PC-9 (cell line): ENCODE data around the gene MFAP1. TPM values are rescaled to one million over a fixed set of nuclear protein-coding genes. Genes with fewer than 3 reads are reported as not detected.

Experiments
- BruUV-seq: library from RNA; stranded (reverse); fragments of 400-500 nt; replicated peaks from 2 replicates; lab custom pipeline; 2021; lab: Mats Ljungman, UMichigan
- CTCF ChIA-PET: fragments of 300-600 bp; sonication (Branson Sonifier 250); formaldehyde crosslinking; loops from one replicate; lab custom pipeline; 2022; ENCODE audit warnings: antibody characterized with exemption; lab: Charles Lee
- POLR2A ChIA-PET: fragments of 300-600 bp; sonication (Branson Sonifier 250); formaldehyde crosslinking; loops from one replicate; lab custom pipeline; 2022; ENCODE audit warnings: antibody characterized with exemption; ENCODE audit not compliant: unreplicated experiment; lab: Charles Lee
- DNase-seq, 2 experiments: peaks; one replicate each; pipeline versions ENCODE4 v3.0.0 to v3.0.0-alpha.2; 2015 to 2022; ENCODE audit warnings: mixed read lengths in 1 of 2
- H2AFZ ChIP-seq: fragments of 200-600 bp; sonication (generic); 2 replicates; pipeline ENCODE4 v1.8.1; 2017; ENCODE audit warnings: antibody characterized with exemption
- H3F3A ChIP-seq: fragments of 200-600 bp; sonication (generic); 2 replicates; pipeline ENCODE4 v1.8.1; 2017; ENCODE audit warnings: antibody characterized with exemption, mild to moderate bottlenecking, low read depth; ENCODE audit not compliant: insufficient read depth
- H3K27ac ChIP-seq: fragments of 200-600 bp; sonication (generic); 2 replicates; pipeline ENCODE4 v1.6.1; 2016; ENCODE audit warnings: mixed run types
- H3K27me3 ChIP-seq: fragments of 200-600 bp; sonication (generic); 2 replicates; pipeline ENCODE4 v1.6.1; 2016; ENCODE audit warnings: low read depth, mixed run types; ENCODE audit not compliant: insufficient read depth
- H3K36me3 ChIP-seq: fragments of 200-600 bp; sonication (generic); 2 replicates; pipeline ENCODE4 v1.6.1; 2016; ENCODE audit warnings: low read depth, mixed run types
- H3K4me1 ChIP-seq: fragments of 200-600 bp; sonication (generic); replicated peaks from 2 replicates; pipeline ENCODE4 v1.6.1; 2016; ENCODE audit warnings: mixed run types; ENCODE audit not compliant: insufficient read depth
- H3K4me2 ChIP-seq: fragments of 200-600 bp; sonication (generic); 2 replicates; pipeline ENCODE4 v1.6.1; 2017; ENCODE audit warnings: mixed run types
- H3K4me3 ChIP-seq: fragments of 200-600 bp; sonication (generic); 2 replicates; pipeline ENCODE4 v1.6.1; 2016; ENCODE audit warnings: mixed run types
- H3K79me2 ChIP-seq: fragments of 200-600 bp; sonication (generic); 2 replicates; pipeline ENCODE4 v1.6.1; 2017; ENCODE audit warnings: low read depth, mixed run types
- H3K9me2 ChIP-seq: fragments of 200-600 bp; sonication (generic); 2 replicates; pipeline ENCODE4 v1.8.1; 2017; ENCODE audit warnings: mild to moderate bottlenecking; ENCODE audit not compliant: insufficient read depth
- H3K9me3 ChIP-seq: fragments of 200-600 bp; sonication (generic); 2 replicates; pipeline ENCODE4 v1.8.1; 2016; ENCODE audit warnings: low read depth; ENCODE audit not compliant: insufficient read depth
- H4K20me1 ChIP-seq: fragments of 200-600 bp; sonication (generic); 2 replicates; pipeline ENCODE4 v1.8.1; 2017; ENCODE audit not compliant: insufficient read depth
- EZH2 ChIP-seq: fragments of 200-600 bp; sonication (generic); IDR thresholded peaks from 2 replicates; pipeline ENCODE4 v1.8.0; 2017; ENCODE audit warnings: antibody characterized with exemption, low read depth
- intact Hi-C: fragments of 100-400 bp; cut with micrococcal nuclease; formaldehyde crosslinking; loops from one replicate; pipeline ENCODE4 v1.10.0; 2022; ENCODE audit not compliant: unreplicated experiment
- total RNA-seq: library from RNA; stranded (reverse); gene quantifications from 2 replicates; pipeline ENCODE4 v1.2.3, GENCODE V29; 2021
- TF ChIP-seq, protein P1 (sequence below): fragments of 200-600 bp; sonication (generic); conservative IDR thresholded peaks from 2 replicates; pipeline ENCODE4 v1.6.1; 2017; ENCODE audit warnings: mixed run types, antibody characterized with exemption, mild to moderate bottlenecking, moderate library complexity

The MFAP1 gene
- total RNA-seq, 1 experiment from 2014 or later: 26.3 TPM

- Histone ChIP-seq H3K79me2 (no peaks in the 10 kb centered on the region), H3K9me3 (no peaks in the 10 kb centered on the region), H3K27me3 (no peaks in the 10 kb centered on the region), H3K4me3 (no peak overlapping the region), H3K9me2 (no peaks in the 10 kb centered on the region), H3F3A (no peaks in the 10 kb centered on the region), H2AFZ (no peak overlapping the region), H4K20me1 (no peaks in the 10 kb centered on the region), H3K36me3 (no peaks in the 10 kb centered on the region; the same call in 1 of the 2 replicates), H3K4me1 (no peaks in the 10 kb centered on the region), H3K27ac (no peak overlapping the region), H3K4me2 (no peak overlapping the region)
- TF ChIP-seq EZH2: no peak
- TF ChIP-seq, protein P1, sequence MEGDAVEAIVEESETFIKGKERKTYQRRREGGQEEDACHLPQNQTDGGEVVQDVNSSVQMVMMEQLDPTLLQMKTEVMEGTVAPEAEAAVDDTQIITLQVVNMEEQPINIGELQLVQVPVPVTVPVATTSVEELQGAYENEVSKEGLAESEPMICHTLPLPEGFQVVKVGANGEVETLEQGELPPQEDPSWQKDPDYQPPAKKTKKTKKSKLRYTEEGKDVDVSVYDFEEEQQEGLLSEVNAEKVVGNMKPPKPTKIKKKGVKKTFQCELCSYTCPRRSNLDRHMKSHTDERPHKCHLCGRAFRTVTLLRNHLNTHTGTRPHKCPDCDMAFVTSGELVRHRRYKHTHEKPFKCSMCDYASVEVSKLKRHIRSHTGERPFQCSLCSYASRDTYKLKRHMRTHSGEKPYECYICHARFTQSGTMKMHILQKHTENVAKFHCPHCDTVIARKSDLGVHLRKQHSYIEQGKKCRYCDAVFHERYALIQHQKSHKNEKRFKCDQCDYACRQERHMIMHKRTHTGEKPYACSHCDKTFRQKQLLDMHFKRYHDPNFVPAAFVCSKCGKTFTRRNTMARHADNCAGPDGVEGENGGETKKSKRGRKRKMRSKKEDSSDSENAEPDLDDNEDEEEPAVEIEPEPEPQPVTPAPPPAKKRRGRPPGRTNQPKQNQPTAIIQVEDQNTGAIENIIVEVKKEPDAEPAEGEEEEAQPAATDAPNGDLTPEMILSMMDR: peak; percentile 65
- ChIA-PET CTCF (interaction anchor here (0.6 to 0.8 kb wide), 2 partner anchors 188 to 555 kb away, joined by 3 read pairs; no protein-coding TSS in a partner anchor), POLR2A (no interaction called here)
- no TSS peak for BruUV-seq
- intact Hi-C loops: loop anchor here (1.0 to 5.0 kb wide), 3 partner anchors 194 to 678 kb away; no protein-coding TSS in a partner anchor
- DNase-seq: peak; percentile 31 to 40
These were observed 48.0 kb upstream of the MFAP1 start for GRCh38 chr15:43872416-43873020.

GRCh38 chr15:43871835-43872234 lies 47.3 kb upstream of the MFAP1 start:
- no peaks in the 10 kb centered on the region for H3K4me1 ChIP-seq
- H2AFZ ChIP-seq: no peak overlapping the region
- H3F3A ChIP-seq: no peaks in the 10 kb centered on the region
- H3K9me2 ChIP-seq: no peaks in the 10 kb centered on the region
- ChIA-PET CTCF (interaction anchor here (0.8 kb wide), 1 partner anchor 189 kb away, joined by 3 read pairs; no protein-coding TSS in a partner anchor), POLR2A (no interaction called here)
- DNase-seq: no peak
- H3K79me2 ChIP-seq: no peaks in the 10 kb centered on the region
- intact Hi-C loops: loop anchor here (1.0 to 5.0 kb wide), 3 partner anchors 194 to 678 kb away; no protein-coding TSS in a partner anchor
- no peaks in the 10 kb centered on the region; the same call in 1 of the 2 replicates for H3K36me3 ChIP-seq
- TF ChIP-seq, protein P1: no peak
- TF ChIP-seq EZH2: no peak
- H3K27ac ChIP-seq: no peak overlapping the region
- H4K20me1 ChIP-seq: no peaks in the 10 kb centered on the region
- BruUV-seq: no TSS peak
- H3K4me3 ChIP-seq: no peak overlapping the region
- H3K9me3 ChIP-seq: no peaks in the 10 kb centered on the region
- no peak overlapping the region for H3K4me2 ChIP-seq
- no peaks in the 10 kb centered on the region for H3K27me3 ChIP-seq

GRCh38 chr15:43868406-43868805 lies 43.9 kb upstream of the MFAP1 start:
- H3K27me3 ChIP-seq: no peaks in the 10 kb centered on the region
- H3K9me3 ChIP-seq: no peaks in the 10 kb centered on the region
- no peaks in the 10 kb centered on the region for H3K4me1 ChIP-seq
- ChIA-PET CTCF (interaction anchor here (0.6 to 0.7 kb wide), 4 partner anchors 45 to 668 kb away, joined by 3 to 9 read pairs (median 5); partner anchors contain the start of gene EIF3J), POLR2A (interaction anchor here (0.6 kb wide), 1 partner anchor 1878 kb away, joined by 5 read pairs; no protein-coding TSS in a partner anchor)
- H3K27ac ChIP-seq: no peak overlapping the region
- H3K4me3 ChIP-seq: no peak overlapping the region
- H3K4me2 ChIP-seq: no peak overlapping the region
- H3K9me2 ChIP-seq: no peaks in the 10 kb centered on the region
- no peaks in the 10 kb centered on the region; the same call in 1 of the 2 replicates for H3K36me3 ChIP-seq
- intact Hi-C loops: no loop called here
- no TSS peak for BruUV-seq
- no peaks in the 10 kb centered on the region for H3F3A ChIP-seq
- no peaks in the 10 kb centered on the region for H3K79me2 ChIP-seq
- TF ChIP-seq EZH2: no peak
- TF ChIP-seq, protein P1: no peak
- DNase-seq: no peak
- no peaks in the 10 kb centered on the region for H4K20me1 ChIP-seq
- H2AFZ ChIP-seq: no peak overlapping the region
